Astrocyte (in vitro differentiated cells and primary cell): ENCODE measurements around the gene GNB1L.

Source experiments
- CTCF ChIP-seq: IDR thresholded peaks from 2 replicates; pipeline ENCODE4 v1.5.1; 2011; ENCODE audit warnings: low read depth, mild to moderate bottlenecking, inconsistent platforms, low read length, moderate library complexity; ENCODE audit not compliant: insufficient read depth
- EZH2 ChIP-seq: IDR thresholded peaks from 2 replicates; pipeline ENCODE4 v1.6.1; 2012; ENCODE audit warnings: mild to moderate bottlenecking, low read length, inconsistent platforms; ENCODE audit not compliant: insufficient read depth

DNA sequence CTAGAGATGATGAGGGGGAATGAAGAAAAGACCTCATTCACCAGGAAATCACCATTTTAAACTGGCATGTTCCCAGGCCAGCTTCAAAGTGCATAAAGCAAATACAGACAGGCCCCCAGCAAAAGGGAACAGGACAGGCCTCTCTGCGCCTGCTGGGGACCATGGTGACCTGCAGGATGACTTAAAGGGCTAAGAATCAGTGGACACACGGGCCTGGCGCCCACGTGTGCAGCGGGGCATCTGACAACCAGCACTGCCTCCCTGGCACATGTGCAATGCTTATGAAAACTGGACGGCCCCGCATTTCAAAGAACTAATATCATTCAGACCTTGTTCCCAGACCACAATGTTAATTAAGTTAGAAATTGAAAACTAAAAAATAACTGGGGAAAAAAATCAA lies 58.5 kb downstream of the GNB1L start:
- TF ChIP-seq CTCF, result no peak
- no peak for TF ChIP-seq EZH2
